Osteocyte (in vitro differentiated cells): ENCODE measurements around the gene CRYGS. TPM values are rescaled to one million over a fixed set of nuclear protein-coding genes. Genes with fewer than 3 reads are reported as not detected.
"Not testable (repeated sequence)": the region's sequence is repeated elsewhere in the genome, so short reads cannot be mapped to it uniquely, and the experiment has no call there.

ENCODE experiments used
- DNase-seq: peaks from one replicate; pipeline ENCODE4 v3.0.0; 2021; ENCODE audit warnings: mixed read lengths; ENCODE audit not compliant: unreplicated experiment; ENCODE audit errors: extremely low spot score
- H3K27ac Mint-ChIP-seq: one replicate; pipeline ENCODE4 v1.8.0; 2021; ENCODE audit warnings: mild to moderate bottlenecking, mixed read lengths; ENCODE audit not compliant: unreplicated experiment
- H3K27me3 Mint-ChIP-seq: one replicate; pipeline ENCODE4 v1.8.0; 2021; ENCODE audit warnings: mixed read lengths; ENCODE audit not compliant: unreplicated experiment
- H3K36me3 Mint-ChIP-seq: one replicate; pipeline ENCODE4 v1.8.0; 2021; ENCODE audit warnings: mixed read lengths; ENCODE audit not compliant: unreplicated experiment
- H3K4me1 Mint-ChIP-seq: one replicate; pipeline ENCODE4 v1.8.0; 2021; ENCODE audit warnings: mixed read lengths; ENCODE audit not compliant: unreplicated experiment
- H3K4me3 Mint-ChIP-seq: one replicate; pipeline ENCODE4 v1.8.0; 2021; ENCODE audit warnings: mild to moderate bottlenecking, moderate library complexity, mixed read lengths; ENCODE audit not compliant: unreplicated experiment
- H3K9me3 Mint-ChIP-seq: one replicate; pipeline ENCODE4 v1.8.0; 2021; ENCODE audit warnings: mixed read lengths; ENCODE audit not compliant: unreplicated experiment
- CTCF ChIP-seq: fragments of 200-600 bp; sonication (generic); IDR thresholded peaks from 2 replicates; pipeline ENCODE4 v1.5.0; 2021; ENCODE audit warnings: antibody characterized with exemption, mild to moderate bottlenecking, moderate library complexity
- total RNA-seq: library from RNA; stranded (reverse); gene quantifications from 2 replicates; pipeline ENCODE4 v1.2.1, GENCODE V29; 2021

Gene CRYGS
- total RNA-seq, 1 donor from 2014 or later = 3.9 TPM

- Mint-ChIP-seq H3K36me3 (no peaks in the 10 kb centered on the region), H3K9me3 (peaks cover 4% of the 10 kb centered on the region), H3K27ac (no peak overlapping the region), H3K27me3 (peaks cover 46% of the 10 kb centered on the region), H3K4me3 (no peak overlapping the region), H3K4me1 (no peaks in the 10 kb centered on the region)
- TF ChIP-seq CTCF = no peak
- DNase-seq = no peak
Measured at GRCh38 chr3:186506857-186507256, 37.3 kb downstream of the CRYGS start.

GRCh38 chr3:186506191-186506739, 37.9 kb downstream of the CRYGS start:
- Mint-ChIP-seq H3K36me3 (no peaks in the 10 kb centered on the region), H3K9me3 (peaks cover 4% of the 10 kb centered on the region), H3K4me3 (no peak overlapping the region), H3K27ac (no peak overlapping the region), H3K4me1 (no peaks in the 10 kb centered on the region), H3K27me3 (peaks cover 40% of the 10 kb centered on the region)
- no peak for TF ChIP-seq CTCF
- DNase-seq = no peak

- no peak overlapping the region for H3K27ac Mint-ChIP-seq
Measured at GRCh38 chr3:186502966-186503712, 41.0 kb downstream of the CRYGS start.

GRCh38 chr3:186502138-186502948, 41.8 kb downstream of the CRYGS start:
- Mint-ChIP-seq H3K4me3 (no peak overlapping the region), H3K27ac (no peak overlapping the region), H3K9me3 (peaks cover 22% of the 10 kb centered on the region), H3K36me3 (no peaks in the 10 kb centered on the region), H3K4me1 (no peaks in the 10 kb centered on the region), H3K27me3 (peaks cover 47% of the 10 kb centered on the region)
- peak; percentile 44 for DNase-seq
- TF ChIP-seq CTCF = no peak

More at GRCh38 chr3:186502966-186503712, 41.0 kb downstream of the CRYGS start:
- peak; percentile 10 for DNase-seq
- H3K36me3 Mint-ChIP-seq = no peaks in the 10 kb centered on the region
- H3K4me3 Mint-ChIP-seq = no peak overlapping the region
- TF ChIP-seq CTCF = no peak
- no peaks in the 10 kb centered on the region for H3K4me1 Mint-ChIP-seq
- H3K9me3 Mint-ChIP-seq = peaks cover 22% of the 10 kb centered on the region
- peaks cover 47% of the 10 kb centered on the region for H3K27me3 Mint-ChIP-seq

GRCh38 chr3:186499949-186500348, 44.2 kb downstream of the CRYGS start:
- not testable (repeated sequence) for H3K27ac Mint-ChIP-seq, H3K36me3 Mint-ChIP-seq, DNase-seq, H3K4me3 Mint-ChIP-seq, H3K4me1 Mint-ChIP-seq
- Mint-ChIP-seq H3K27me3 (peaks cover 42% of the 10 kb centered on the region), H3K9me3 (peaks cover 18% of the 10 kb centered on the region)

DNA sequence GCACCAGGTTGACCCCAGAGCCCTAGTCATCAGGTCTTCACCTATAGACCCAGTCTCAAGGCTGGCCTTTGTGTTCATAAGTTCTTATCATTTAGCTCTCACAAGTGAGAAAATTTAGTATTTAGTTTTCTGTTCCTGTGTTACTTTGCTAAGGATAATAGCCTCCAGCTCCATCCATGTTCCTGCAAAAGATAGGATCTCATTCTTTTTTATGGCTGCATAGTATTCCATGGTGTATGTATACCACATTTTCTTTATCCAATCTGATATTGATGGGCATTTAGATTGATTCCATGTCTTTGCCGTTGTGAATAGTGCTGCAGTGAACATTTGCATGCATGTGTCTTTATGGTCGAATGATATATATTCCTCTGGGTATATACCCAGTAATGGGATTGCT, 46.2 kb downstream of the CRYGS start:
- not testable (repeated sequence) for DNase-seq, H3K36me3 Mint-ChIP-seq, H3K4me3 Mint-ChIP-seq, H3K27ac Mint-ChIP-seq, H3K4me1 Mint-ChIP-seq
- peaks cover 38% of the 10 kb centered on the region for H3K27me3 Mint-ChIP-seq
- H3K9me3 Mint-ChIP-seq = peaks cover 18% of the 10 kb centered on the region
